Loucy (cell line): ENCODE results near the gene SLC39A2.

Experiments used
- H2AFZ ChIP-seq: fragments of 200-600 bp; sonication (generic); 2 replicates; pipeline ENCODE4 v1.6.0; 2016; ENCODE audit warnings: antibody characterized with exemption, mild to moderate bottlenecking, low read length, moderate library complexity
- H3F3A ChIP-seq: fragments of 200-600 bp; 2 replicates; pipeline ENCODE4 v1.6.0; 2016; ENCODE audit warnings: antibody characterized with exemption, low read depth, mild to moderate bottlenecking
- H3K27me3 ChIP-seq: fragments of 200-600 bp; sonication (generic); 2 replicates; pipeline ENCODE4 v1.6.1; 2014; ENCODE audit warnings: low read length, mild to moderate bottlenecking; ENCODE audit not compliant: insufficient read depth, poor library complexity, severe bottlenecking
- H3K36me3 ChIP-seq: fragments of 200-600 bp; sonication (generic); 2 replicates; pipeline ENCODE4 v1.6.1; 2016; ENCODE audit warnings: low read length; ENCODE audit not compliant: insufficient read depth
- H3K4me1 ChIP-seq: fragments of 200-600 bp; sonication (generic); 2 replicates; pipeline ENCODE4 v1.5.1; 2014; ENCODE audit warnings: low read length, mild to moderate bottlenecking; ENCODE audit not compliant: insufficient read depth, poor library complexity, severe bottlenecking
- H3K4me2 ChIP-seq: fragments of 200-600 bp; sonication (generic); 2 replicates; pipeline ENCODE4 v1.6.0; 2014; ENCODE audit warnings: antibody characterized with exemption, low read length, low read depth, mild to moderate bottlenecking; ENCODE audit not compliant: poor library complexity, severe bottlenecking
- H3K4me3 ChIP-seq: fragments of 200-600 bp; sonication (generic); 2 replicates; pipeline ENCODE4 v1.5.1; 2014; ENCODE audit warnings: low read length, mild to moderate bottlenecking, mixed read lengths; ENCODE audit not compliant: poor library complexity, severe bottlenecking
- H3K79me2 ChIP-seq: fragments of 200-600 bp; sonication (generic); 2 replicates; pipeline ENCODE4 v1.6.1; 2014; ENCODE audit warnings: low read length; ENCODE audit not compliant: insufficient read depth
- H3K9ac ChIP-seq: fragments of 200-600 bp; sonication (generic); 2 replicates; pipeline ENCODE4 v1.6.0; 2014; ENCODE audit warnings: mild to moderate bottlenecking, low read depth, low read length, moderate library complexity; ENCODE audit not compliant: poor library complexity, severe bottlenecking
- H3K9me2 ChIP-seq: fragments of 200-600 bp; sonication (generic); replicated peaks from 2 replicates; pipeline ENCODE4 v1.6.1; 2016; ENCODE audit warnings: low read depth, low read length, mixed read lengths
- H3K9me3 ChIP-seq: fragments of 200-600 bp; sonication (generic); 2 replicates; pipeline ENCODE4 v1.6.1; 2014; ENCODE audit warnings: mild to moderate bottlenecking, antibody characterized with exemption, low read length, low read depth; ENCODE audit not compliant: insufficient read depth
- H4K20me1 ChIP-seq: fragments of 200-600 bp; sonication (generic); 2 replicates; pipeline ENCODE4 v1.6.0; 2014; ENCODE audit warnings: antibody characterized with exemption, low read length, mild to moderate bottlenecking; ENCODE audit not compliant: insufficient read depth, poor library complexity, severe bottlenecking
- EZH2phosphoT487 ChIP-seq: fragments of 200-600 bp; IDR thresholded peaks from 2 replicates; pipeline ENCODE4 v1.6.1; 2018; ENCODE audit warnings: antibody characterized with exemption, mild to moderate bottlenecking, moderate library complexity, borderline replicate concordance
- TF ChIP-seq, protein P1 (sequence below): fragments of 200-600 bp; sonication (generic); conservative IDR thresholded peaks from 2 replicates; pipeline ENCODE4 v1.5.1; 2014; ENCODE audit warnings: mild to moderate bottlenecking, antibody characterized with exemption, low read length

Gene SLC39A2

DNA sequence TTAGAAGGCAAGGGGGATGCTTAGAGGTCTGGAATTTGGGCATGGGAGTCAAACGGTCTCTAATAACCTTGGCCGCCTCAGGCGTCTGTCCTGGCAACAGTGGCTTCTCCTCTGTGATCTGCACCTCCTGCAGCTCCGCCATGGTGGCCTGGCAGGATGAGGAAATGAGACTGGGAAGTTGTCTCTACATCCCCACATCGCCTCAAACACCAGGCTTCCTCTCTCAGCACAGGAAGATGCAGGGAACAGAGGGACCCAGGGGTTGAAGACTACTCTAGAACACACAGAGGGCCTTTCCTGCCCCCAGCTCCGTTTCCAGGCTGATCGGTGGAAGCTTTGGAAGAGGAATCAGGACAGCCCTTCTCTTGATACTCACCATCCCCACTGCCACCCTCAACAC is 24.1 kb downstream of the SLC39A2 start:
- Histone ChIP-seq H3F3A (no peaks in the 10 kb centered on the region), H3K27me3 (no peaks in the 10 kb centered on the region), H4K20me1 (no peaks in the 10 kb centered on the region), H2AFZ (no peak overlapping the region), H3K9ac (no peak overlapping the region), H3K4me3 (no peak overlapping the region), H3K9me3 (no peaks in the 10 kb centered on the region), H3K4me2 (peak overlapping the region; percentile 89), H3K9me2 (no peaks in the 10 kb centered on the region), H3K4me1 (peaks cover 11% of the 10 kb centered on the region), H3K79me2 (0 out of 2 replicates have a peak, but pooled peaks cover 5% of the 10 kb centered on the region), H3K36me3 (no peaks in the 10 kb centered on the region)
- TF ChIP-seq, protein P1, sequence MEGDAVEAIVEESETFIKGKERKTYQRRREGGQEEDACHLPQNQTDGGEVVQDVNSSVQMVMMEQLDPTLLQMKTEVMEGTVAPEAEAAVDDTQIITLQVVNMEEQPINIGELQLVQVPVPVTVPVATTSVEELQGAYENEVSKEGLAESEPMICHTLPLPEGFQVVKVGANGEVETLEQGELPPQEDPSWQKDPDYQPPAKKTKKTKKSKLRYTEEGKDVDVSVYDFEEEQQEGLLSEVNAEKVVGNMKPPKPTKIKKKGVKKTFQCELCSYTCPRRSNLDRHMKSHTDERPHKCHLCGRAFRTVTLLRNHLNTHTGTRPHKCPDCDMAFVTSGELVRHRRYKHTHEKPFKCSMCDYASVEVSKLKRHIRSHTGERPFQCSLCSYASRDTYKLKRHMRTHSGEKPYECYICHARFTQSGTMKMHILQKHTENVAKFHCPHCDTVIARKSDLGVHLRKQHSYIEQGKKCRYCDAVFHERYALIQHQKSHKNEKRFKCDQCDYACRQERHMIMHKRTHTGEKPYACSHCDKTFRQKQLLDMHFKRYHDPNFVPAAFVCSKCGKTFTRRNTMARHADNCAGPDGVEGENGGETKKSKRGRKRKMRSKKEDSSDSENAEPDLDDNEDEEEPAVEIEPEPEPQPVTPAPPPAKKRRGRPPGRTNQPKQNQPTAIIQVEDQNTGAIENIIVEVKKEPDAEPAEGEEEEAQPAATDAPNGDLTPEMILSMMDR, result no peak
- no peak for TF ChIP-seq EZH2phosphoT487

DNA sequence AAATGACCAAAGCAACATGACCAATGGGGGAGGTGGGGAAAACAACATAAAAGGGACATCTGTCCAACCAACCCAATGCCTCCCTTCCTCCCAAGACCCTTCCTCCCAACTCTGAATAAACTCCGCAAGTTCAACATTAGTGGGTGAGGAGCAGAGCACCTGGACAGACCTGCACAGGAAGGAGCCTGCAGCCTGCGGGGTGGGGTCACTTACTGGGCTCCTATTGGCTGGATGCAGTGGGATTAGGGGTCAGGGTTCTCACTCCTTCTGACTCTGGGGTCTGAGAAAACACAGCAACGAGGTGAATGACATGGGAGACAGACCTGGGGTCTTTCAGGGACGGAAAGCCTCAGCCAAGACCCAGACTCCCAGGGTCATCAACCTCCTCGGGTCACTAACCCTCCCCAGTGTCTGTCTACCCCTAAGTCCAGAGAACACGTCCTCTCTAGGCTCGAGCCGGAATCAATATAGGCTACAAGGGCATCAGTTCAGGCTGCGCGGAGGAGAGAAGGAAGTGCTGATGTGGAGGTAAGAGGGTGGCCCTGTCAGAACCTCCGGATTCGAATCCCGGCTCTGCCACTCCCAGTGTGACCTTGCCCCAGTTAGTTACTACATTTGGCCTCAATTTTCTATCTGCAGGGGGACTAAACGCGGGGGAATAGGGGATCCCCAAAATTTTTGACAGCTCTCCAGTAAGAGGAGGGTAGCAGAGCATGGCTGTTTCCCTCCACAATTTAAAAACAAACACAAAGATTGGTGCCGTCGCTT is 24.9 kb downstream of the SLC39A2 start:
- TF ChIP-seq EZH2phosphoT487, result no peak
- TF ChIP-seq, protein P1, result no peak
- peaks cover 11% of the 10 kb centered on the region for H3K4me1 ChIP-seq
- no peaks in the 10 kb centered on the region for H3K9me3 ChIP-seq
- H3K27me3 ChIP-seq, result no peaks in the 10 kb centered on the region
- H3K9me2 ChIP-seq, result no peaks in the 10 kb centered on the region
- peak overlapping the region; percentile 88 for H3K4me3 ChIP-seq
- no peaks in the 10 kb centered on the region for H3K36me3 ChIP-seq
- H3K9ac ChIP-seq, result peak overlapping the region; percentile 84
- 0 out of 2 replicates have a peak, but pooled peaks cover 5% of the 10 kb centered on the region for H3K79me2 ChIP-seq
- no peaks in the 10 kb centered on the region for H4K20me1 ChIP-seq
- no peaks in the 10 kb centered on the region for H3F3A ChIP-seq
- peak overlapping the region; percentile 89 for H3K4me2 ChIP-seq
- peak overlapping the region; percentile 87 for H2AFZ ChIP-seq

DNA sequence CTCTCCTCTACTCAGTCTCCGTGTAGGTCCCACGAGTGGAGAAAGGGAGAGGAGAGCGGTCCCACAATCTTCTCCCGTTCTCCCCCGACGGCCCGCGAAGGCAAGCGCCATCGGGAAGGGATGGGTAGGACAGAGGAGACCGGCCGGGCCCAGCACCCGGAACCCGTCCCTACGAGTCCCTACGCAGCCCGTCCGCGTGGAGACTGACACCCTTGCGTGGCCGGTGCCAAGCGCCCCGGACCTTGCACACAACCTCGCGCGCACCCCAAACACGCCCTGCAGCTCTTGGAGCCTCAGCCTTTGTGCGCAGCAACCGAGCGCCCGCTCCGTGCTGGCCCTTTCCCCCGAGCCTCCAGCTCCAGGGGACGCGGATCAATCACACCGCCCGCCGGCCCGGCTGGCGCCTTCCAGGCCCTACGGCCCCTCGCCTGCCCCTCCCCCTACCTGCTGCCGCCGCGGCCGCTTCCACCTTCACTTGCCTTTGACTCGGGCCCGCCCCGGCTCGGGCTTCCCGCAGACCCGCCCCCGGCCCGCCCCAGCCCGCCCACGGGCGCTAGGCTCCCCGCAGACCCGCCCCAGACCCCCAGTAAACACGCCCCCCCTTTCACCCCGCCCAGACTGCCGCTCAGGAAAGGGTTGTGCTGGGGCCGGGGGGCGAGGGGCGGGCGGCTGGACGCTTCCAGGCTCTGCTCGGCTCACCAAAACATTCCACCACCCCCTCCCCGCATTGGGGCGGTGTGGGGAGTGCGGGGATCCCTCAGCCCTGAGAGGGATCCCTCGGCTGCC is 25.7 kb downstream of the SLC39A2 start, which contains the start of gene NDRG2:
TSS of gene NDRG2 (minus strand) at position 477 of the 786 bp plus-strand sequence. CDS start 1,746 bp downstream, outside the sequence.
- peak within 1 kb of the TSS; percentile 87 for H2AFZ ChIP-seq
- no peaks in the 10 kb centered on the region for H3K36me3 ChIP-seq
- peak within 1 kb of the TSS; percentile 88 for H3K4me3 ChIP-seq
- no peaks in the 10 kb centered on the region for H3F3A ChIP-seq
- H3K4me1 ChIP-seq, result peaks cover 11% of the 10 kb centered on the region
- H3K27me3 ChIP-seq, result no peaks in the 10 kb centered on the region
- H4K20me1 ChIP-seq, result no peaks in the 10 kb centered on the region
- peak within 1 kb of the TSS; percentile 89 for H3K4me2 ChIP-seq
- no peak for TF ChIP-seq EZH2phosphoT487
- TF ChIP-seq, protein P1, result no peak
- H3K9ac ChIP-seq, result peak within 1 kb of the TSS; percentile 84
- H3K9me2 ChIP-seq, result no peaks in the 10 kb centered on the region
- H3K79me2 ChIP-seq, result 0 out of 2 replicates have a peak, but pooled peaks cover 5% of the 10 kb centered on the region
- H3K9me3 ChIP-seq, result no peaks in the 10 kb centered on the region
